HG02642 (cell line): ENCODE measurements around the gene PPP4R2.
"Not testable (repeated sequence)": the region's sequence is repeated elsewhere in the genome, so short reads cannot be mapped to it uniquely, and the experiment has no call there.

ENCODE experiments used
- ATAC-seq: cut with Tn5 transposase; IDR thresholded peaks from one replicate; pipeline ENCODE4 v1.9.1; 2021; ENCODE audit warnings: mild to moderate bottlenecking; ENCODE audit not compliant: unreplicated experiment, poor library complexity

PPP4R2 gene

GRCh38 chr3:73061416-73061815 is 64.8 kb downstream of the PPP4R2 start, which contains the start of gene EBLN2:
TSS of gene EBLN2 (plus strand) at chr3:73061659. CDS start at chr3:73062082, 423 bp downstream.
- no peak for ATAC-seq

- not testable (repeated sequence) for ATAC-seq
These were observed 69.6 kb downstream of the PPP4R2 start for GRCh38 chr3:73066243-73066642.

- ATAC-seq: no peak
These were observed 71.8 kb downstream of the PPP4R2 start for GRCh38 chr3:73068419-73068818.

GRCh38 chr3:73069187-73069586 is 72.6 kb downstream of the PPP4R2 start:
- ATAC-seq: no peak

GRCh38 chr3:73069775-73070444 is 73.3 kb downstream of the PPP4R2 start:
- ATAC-seq: no peak

- ATAC-seq: no peak
These were observed 74.3 kb downstream of the PPP4R2 start for GRCh38 chr3:73070675-73071575.

- ATAC-seq: no peak
These were observed 75.3 kb downstream of the PPP4R2 start for GRCh38 chr3:73071952-73072351.

GRCh38 chr3:73072634-73073033 is 76.0 kb downstream of the PPP4R2 start:
- no peak for ATAC-seq

- ATAC-seq: no peak
These were observed 76.6 kb downstream of the PPP4R2 start for GRCh38 chr3:73073091-73073707.

- ATAC-seq: no peak
These were observed 78.2 kb downstream of the PPP4R2 start for GRCh38 chr3:73074781-73075180.

GRCh38 chr3:73080216-73080966 is 83.8 kb downstream of the PPP4R2 start:
- no peak for ATAC-seq

- no peak for ATAC-seq
These were observed 84.5 kb downstream of the PPP4R2 start for GRCh38 chr3:73081140-73081539.

GRCh38 chr3:73084170-73084569 is 87.6 kb downstream of the PPP4R2 start:
- ATAC-seq: no peak

- ATAC-seq: no peak
These were observed 89.5 kb downstream of the PPP4R2 start for GRCh38 chr3:73086071-73086494.

- ATAC-seq: no peak
These were observed 97.5 kb downstream of the PPP4R2 start for GRCh38 chr3:73094129-73094528.

- ATAC-seq: no peak
These were observed 98.3 kb downstream of the PPP4R2 start for GRCh38 chr3:73094951-73095350.

- no peak for ATAC-seq
These were observed 99.6 kb downstream of the PPP4R2 start for GRCh38 chr3:73096169-73096568.

- no peak for ATAC-seq
These were observed 101.4 kb downstream of the PPP4R2 start for GRCh38 chr3:73098026-73098425.

- no peak for ATAC-seq
These were observed 102.3 kb downstream of the PPP4R2 start for GRCh38 chr3:73098873-73099272.
